AG04449 (cell line): ENCODE measurements around the gene PGAM5.

Experiments used
- CTCF ChIA-PET: fragments of 350-600 bp; formaldehyde crosslinking; extraction: SDS; loops from one replicate; lab custom pipeline; 2021; ENCODE audit warnings: antibody characterized with exemption; lab: Yijun Ruan, JAX
- POLR2A ChIA-PET: fragments of 400-600, 350-600 bp; formaldehyde crosslinking; extraction: SDS; loops from one replicate; lab custom pipeline; 2020; ENCODE audit warnings: antibody characterized with exemption, inconsistent platforms; lab: Yijun Ruan, JAX
- DNase-seq: peaks from one replicate; pipeline ENCODE4 v3.0.0-alpha.2; 2010; ENCODE audit warnings: low read depth, low spot score
- H3K4me3 ChIP-seq: 2 replicates; pipeline ENCODE4 v1.5.1; 2011; ENCODE audit warnings: low read depth, mild to moderate bottlenecking, control low read depth, low read length
- TF ChIP-seq, protein P1 (sequence below): IDR thresholded peaks from one replicate; pipeline ENCODE4 v1.5.1; 2011; ENCODE audit warnings: mild to moderate bottlenecking, moderate library complexity, low read length, control low read depth, inconsistent platforms; ENCODE audit not compliant: insufficient read depth; ENCODE audit errors: missing control alignments

PGAM5 gene

DNA sequence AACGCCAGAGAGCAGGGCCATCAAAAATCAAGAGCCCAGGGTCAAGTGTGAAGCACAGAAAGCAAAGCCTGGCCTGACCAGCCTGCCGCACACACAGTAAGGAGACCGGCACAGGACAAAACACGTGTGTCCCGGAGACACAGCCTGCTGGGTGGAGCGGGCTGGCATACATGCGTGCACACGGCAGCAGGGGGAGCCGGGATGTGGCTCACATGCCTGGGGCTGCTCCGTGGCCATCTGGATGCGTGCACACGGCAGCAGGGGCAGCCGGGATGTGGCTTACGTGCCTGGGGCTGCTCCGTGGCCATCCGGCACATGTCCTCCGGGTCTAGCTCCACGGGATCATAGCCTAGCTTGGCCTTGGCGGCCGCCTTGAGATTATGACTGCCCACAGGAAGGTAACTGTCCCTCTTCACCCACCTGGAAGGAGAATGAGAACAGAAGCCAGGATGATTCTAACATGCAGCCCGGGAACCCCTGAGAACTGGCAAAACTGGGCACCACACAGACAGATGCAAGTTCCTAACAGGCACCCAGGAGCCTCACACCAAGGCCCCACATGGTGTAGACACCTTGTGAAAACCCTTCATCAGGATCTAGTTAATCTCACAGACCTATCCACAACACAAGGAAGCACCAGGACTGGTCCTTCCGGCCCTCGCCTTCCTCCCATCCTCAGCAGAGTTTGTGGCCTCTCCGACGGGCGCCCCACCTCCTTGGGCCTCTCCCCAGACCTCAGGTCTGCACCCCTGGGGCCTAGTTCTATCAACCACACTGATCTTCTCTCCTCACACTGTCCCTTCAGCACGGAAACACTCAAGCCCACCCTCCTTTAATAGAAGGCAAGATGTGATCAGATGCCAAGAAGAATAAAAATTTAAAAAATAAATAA, 37.1 kb upstream of the PGAM5 start:
- ChIA-PET POLR2A (no interaction called here), CTCF (no interaction called here)

DNA sequence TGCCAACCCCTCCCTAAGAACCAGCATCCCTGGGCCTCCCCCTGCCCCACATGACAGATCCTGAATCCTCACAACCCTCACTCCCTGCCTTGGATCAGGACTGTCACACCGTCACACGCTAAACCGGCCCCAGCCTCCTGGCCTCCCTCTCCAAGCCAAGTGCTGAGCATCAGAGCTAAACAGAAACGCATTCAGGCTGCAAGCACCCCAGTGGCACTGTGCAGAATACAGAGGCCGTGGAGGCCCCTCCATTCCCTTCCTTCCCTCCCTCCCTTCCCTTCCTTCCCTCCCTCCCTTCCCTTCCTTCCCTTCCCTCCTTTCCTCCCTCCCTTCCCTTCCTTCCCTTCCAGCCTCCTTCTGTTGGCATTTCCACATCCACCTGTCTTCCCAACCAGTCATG, 36.1 kb upstream of the PGAM5 start:
- CTCF ChIA-PET, result no interaction called here
- H3K4me3 ChIP-seq, result no peak overlapping the region
- POLR2A ChIA-PET, result no interaction called here
- no peak for DNase-seq
- TF ChIP-seq, protein P1, sequence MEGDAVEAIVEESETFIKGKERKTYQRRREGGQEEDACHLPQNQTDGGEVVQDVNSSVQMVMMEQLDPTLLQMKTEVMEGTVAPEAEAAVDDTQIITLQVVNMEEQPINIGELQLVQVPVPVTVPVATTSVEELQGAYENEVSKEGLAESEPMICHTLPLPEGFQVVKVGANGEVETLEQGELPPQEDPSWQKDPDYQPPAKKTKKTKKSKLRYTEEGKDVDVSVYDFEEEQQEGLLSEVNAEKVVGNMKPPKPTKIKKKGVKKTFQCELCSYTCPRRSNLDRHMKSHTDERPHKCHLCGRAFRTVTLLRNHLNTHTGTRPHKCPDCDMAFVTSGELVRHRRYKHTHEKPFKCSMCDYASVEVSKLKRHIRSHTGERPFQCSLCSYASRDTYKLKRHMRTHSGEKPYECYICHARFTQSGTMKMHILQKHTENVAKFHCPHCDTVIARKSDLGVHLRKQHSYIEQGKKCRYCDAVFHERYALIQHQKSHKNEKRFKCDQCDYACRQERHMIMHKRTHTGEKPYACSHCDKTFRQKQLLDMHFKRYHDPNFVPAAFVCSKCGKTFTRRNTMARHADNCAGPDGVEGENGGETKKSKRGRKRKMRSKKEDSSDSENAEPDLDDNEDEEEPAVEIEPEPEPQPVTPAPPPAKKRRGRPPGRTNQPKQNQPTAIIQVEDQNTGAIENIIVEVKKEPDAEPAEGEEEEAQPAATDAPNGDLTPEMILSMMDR, result no peak

More for the DNA sequence above, 37.1 kb upstream of the PGAM5 start:
- no peak overlapping the region for H3K4me3 ChIP-seq
- DNase-seq, result no peak
- TF ChIP-seq, protein P1, result no peak

DNA sequence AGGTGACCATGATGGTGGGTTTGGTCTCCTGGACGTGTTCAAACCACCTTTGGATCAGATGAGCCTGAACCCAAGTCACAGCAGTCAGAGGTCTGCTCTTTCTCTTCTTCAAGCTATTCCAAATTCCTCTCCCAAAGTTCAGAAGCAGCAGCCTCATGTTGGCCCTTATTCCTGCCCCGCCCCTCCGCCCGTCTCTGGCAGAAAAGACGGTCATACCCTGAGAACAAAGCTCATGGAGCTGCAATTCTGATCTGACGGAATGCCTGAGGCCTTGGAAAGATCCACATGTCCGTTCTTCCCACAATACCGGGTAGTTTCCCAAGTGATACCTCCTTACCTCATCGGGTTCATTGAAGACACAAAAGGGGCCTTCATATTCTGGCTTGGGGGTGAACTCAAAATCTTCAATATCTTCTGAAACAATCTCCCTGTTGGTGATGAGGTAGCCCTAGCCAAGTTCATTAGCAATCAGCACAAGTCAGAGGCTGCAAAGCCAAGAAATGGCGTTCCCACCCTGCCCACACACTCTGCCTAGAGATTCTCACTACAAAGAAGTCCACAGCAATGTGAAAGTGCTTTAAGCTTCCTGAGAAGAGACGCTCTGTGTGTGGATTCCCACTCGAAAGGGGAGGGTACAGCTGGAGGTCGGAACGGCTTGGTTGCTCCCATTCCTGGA, 34.7 kb upstream of the PGAM5 start:
- no peak overlapping the region for H3K4me3 ChIP-seq
- ChIA-PET POLR2A (no interaction called here), CTCF (interaction anchor here (0.8 kb wide), 1 partner anchor 38 kb away, joined by 3 read pairs; no protein-coding TSS in a partner anchor)
- no peak for DNase-seq
- TF ChIP-seq, protein P1, result no peak

DNA sequence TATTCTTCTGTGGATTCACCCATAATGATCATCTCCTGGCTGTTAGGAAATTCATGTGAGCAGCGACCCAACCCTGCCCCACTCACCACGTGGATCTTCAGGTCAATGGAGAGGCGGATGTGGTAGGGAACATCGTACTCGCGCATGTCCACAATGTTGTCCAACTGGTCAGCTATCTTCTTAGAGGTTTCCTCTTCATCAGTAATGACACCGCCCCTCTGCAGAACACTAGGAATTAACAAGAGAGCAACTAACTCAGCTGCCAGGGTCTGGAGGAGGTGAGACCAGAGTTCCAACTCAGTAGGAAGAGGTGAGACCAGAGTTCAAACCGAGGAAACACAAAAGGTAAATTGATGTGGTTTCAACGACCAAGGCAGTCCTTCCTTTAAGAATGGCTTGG, 33.1 kb upstream of the PGAM5 start:
- CTCF ChIA-PET, result interaction anchor here (1.2 kb wide), 1 partner anchor 39 kb away, joined by 3 read pairs; no protein-coding TSS in a partner anchor
- POLR2A ChIA-PET, result no interaction called here
- no peak for DNase-seq
- no peak overlapping the region for H3K4me3 ChIP-seq
- TF ChIP-seq, protein P1, result no peak

DNA sequence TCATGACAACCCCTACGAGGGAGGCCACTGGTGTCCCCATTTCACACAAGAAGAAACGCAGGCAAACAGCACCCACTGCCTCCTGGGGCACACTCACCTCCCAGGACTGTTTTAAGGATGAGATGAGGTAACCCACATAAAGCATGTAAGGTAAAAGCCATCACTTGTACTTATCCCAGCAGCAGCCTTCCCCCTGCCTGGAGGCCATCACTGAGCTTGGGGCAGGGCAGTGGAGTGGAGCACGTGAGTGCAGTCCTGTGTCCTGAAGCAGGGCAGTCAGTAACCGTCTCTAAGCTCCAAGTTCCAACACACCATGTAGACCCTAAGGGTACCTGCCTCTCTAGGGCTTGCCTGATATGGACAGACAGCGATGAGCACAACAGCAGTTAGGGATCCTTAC, 25.2 kb upstream of the PGAM5 start:
- TF ChIP-seq, protein P1, result no peak
- CTCF ChIA-PET, result no interaction called here
- no peak for DNase-seq
- POLR2A ChIA-PET, result no interaction called here
- no peak overlapping the region for H3K4me3 ChIP-seq

DNA sequence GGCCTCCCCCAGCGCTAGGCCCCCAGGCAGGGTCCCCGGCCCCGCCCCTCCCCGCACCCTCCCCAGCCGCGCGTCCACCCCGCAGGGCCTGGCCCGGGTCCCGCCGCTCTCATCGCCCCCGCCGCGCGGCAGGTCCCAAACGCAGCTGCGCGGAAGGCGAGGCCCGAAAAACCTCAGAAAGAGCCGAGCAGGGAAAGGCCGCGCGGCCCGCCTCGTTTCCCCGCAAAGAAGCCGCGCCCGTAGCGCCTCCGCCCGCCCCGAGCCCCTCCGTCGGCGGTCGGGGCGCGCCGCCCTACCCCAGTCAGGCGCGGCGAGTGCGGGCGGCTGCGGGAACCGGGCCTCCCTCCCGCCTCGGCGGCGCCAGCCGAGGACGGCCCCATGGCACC, 23.8 kb upstream of the PGAM5 start:
- ChIA-PET POLR2A (no interaction called here), CTCF (no interaction called here)
- TF ChIP-seq, protein P1, result no peak
- H3K4me3 ChIP-seq, result peak overlapping the region; percentile 61
- DNase-seq, result no peak
